C4-2B (cell line): ENCODE data around the gene RORB.
A peak's percentile ranks its signal among the peaks of the same experiment; 100 is the strongest.

Experiments used
- H3K27ac ChIP-seq: fragments of 450-650 bp; 2 replicates; pipeline ENCODE4 v1.5.1; 2017
- CTCF ChIP-seq: fragments of 450-650 bp; conservative IDR thresholded peaks from 2 replicates; pipeline ENCODE4 v1.5.1; 2017; ENCODE audit warnings: mild to moderate bottlenecking
- ZFX ChIP-seq: fragments of 450-650 bp; IDR thresholded peaks from 2 replicates; pipeline ENCODE4 v1.6.1; 2017

Gene RORB

GRCh38 chr9:74556685-74557084 lies 59.5 kb downstream of the RORB start:
- H3K27ac ChIP-seq = no peak overlapping the region

GRCh38 chr9:74557571-74557970 lies 60.4 kb downstream of the RORB start:
- TF ChIP-seq CTCF (no peak), ZFX (no peak)
- H3K27ac ChIP-seq = no peak overlapping the region

More at GRCh38 chr9:74556685-74557084, 59.5 kb downstream of the RORB start:
- TF ChIP-seq ZFX (no peak), CTCF (no peak)

GRCh38 chr9:74562611-74563010 lies 65.5 kb downstream of the RORB start:
- no peak overlapping the region for H3K27ac ChIP-seq
- TF ChIP-seq CTCF = no peak
- no peak for TF ChIP-seq ZFX

- H3K27ac ChIP-seq = no peak overlapping the region
- TF ChIP-seq ZFX (no peak), CTCF (peak; percentile 78)
Observed at GRCh38 chr9:74570879-74571512, 73.9 kb downstream of the RORB start.

GRCh38 chr9:74573640-74574191 lies 76.6 kb downstream of the RORB start:
- H3K27ac ChIP-seq = no peak overlapping the region
- TF ChIP-seq ZFX (no peak), CTCF (no peak)

- no peak overlapping the region for H3K27ac ChIP-seq
- TF ChIP-seq ZFX (no peak), CTCF (no peak)
Observed at GRCh38 chr9:74576176-74576575, 79.0 kb downstream of the RORB start.

GRCh38 chr9:74577956-74578355 lies 80.8 kb downstream of the RORB start:
- peak; percentile 67 for TF ChIP-seq CTCF
- no peak for TF ChIP-seq ZFX
- no peak overlapping the region for H3K27ac ChIP-seq
